ENCODE results near the gene TRIM15.

DNA sequence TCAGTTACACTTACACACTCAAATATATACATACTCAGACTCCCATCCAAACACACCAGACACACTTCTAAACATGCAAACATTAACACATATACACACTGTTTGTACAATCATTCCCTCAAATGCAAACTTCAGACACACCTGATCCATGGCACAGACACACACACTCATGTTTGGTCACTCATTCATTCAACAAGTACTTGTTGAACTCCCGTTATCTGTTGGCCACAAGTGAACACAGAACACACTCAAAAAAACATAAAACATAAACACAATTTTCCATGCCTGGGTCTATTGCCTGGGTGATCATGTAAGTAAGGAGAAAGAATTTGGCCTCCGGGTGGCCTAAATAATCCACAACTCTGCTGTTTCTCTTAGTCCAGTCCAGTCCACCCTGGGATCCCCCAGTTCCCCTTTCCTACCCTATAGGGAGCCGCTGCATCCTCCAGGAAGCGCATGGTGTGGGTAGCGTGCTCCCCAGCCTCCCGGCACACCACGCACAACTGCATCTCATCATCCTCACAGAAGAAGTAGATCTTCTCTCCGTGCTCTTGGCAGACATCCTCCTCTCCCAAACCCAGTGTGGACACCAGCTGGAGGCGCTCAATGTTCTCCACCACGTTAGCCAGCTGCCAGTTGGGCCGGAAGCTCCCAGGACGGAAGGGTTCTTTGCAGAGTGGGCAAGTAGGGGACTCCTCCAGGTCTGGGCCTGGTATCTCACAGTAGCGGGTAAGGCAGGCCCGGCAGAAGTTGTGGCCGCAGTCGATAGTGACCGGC is 3.1 kb upstream of the TRIM15 start:
- TF ChIP-seq, protein P1, sequence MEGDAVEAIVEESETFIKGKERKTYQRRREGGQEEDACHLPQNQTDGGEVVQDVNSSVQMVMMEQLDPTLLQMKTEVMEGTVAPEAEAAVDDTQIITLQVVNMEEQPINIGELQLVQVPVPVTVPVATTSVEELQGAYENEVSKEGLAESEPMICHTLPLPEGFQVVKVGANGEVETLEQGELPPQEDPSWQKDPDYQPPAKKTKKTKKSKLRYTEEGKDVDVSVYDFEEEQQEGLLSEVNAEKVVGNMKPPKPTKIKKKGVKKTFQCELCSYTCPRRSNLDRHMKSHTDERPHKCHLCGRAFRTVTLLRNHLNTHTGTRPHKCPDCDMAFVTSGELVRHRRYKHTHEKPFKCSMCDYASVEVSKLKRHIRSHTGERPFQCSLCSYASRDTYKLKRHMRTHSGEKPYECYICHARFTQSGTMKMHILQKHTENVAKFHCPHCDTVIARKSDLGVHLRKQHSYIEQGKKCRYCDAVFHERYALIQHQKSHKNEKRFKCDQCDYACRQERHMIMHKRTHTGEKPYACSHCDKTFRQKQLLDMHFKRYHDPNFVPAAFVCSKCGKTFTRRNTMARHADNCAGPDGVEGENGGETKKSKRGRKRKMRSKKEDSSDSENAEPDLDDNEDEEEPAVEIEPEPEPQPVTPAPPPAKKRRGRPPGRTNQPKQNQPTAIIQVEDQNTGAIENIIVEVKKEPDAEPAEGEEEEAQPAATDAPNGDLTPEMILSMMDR (IDR thresholded peaks at IDR 0.05; ENCODE audit: low read depth, low read length): no peak
- TF ChIP-seq POLR2A (IDR thresholded peaks at IDR 0.05; ENCODE audit: extremely low read depth, insufficient read length) (no peak), MYC (IDR thresholded peaks at IDR 0.05; ENCODE audit: low read depth, low read length) (no peak)
- TF ChIP-seq, protein P2, sequence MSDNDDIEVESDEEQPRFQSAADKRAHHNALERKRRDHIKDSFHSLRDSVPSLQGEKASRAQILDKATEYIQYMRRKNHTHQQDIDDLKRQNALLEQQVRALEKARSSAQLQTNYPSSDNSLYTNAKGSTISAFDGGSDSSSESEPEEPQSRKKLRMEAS (IDR thresholded peaks at IDR 0.05; ENCODE audit: low read depth, low read length): no peak

Measured in NB4 (cell line).